ENCODE measurements around the gene MN1. TPM values are rescaled to one million over a fixed set of nuclear protein-coding genes. Genes with fewer than 3 reads are reported as not detected.

Gene MN1
- 27.9 and 32.0 TPM in 2 replicates for total RNA-seq

DNA sequence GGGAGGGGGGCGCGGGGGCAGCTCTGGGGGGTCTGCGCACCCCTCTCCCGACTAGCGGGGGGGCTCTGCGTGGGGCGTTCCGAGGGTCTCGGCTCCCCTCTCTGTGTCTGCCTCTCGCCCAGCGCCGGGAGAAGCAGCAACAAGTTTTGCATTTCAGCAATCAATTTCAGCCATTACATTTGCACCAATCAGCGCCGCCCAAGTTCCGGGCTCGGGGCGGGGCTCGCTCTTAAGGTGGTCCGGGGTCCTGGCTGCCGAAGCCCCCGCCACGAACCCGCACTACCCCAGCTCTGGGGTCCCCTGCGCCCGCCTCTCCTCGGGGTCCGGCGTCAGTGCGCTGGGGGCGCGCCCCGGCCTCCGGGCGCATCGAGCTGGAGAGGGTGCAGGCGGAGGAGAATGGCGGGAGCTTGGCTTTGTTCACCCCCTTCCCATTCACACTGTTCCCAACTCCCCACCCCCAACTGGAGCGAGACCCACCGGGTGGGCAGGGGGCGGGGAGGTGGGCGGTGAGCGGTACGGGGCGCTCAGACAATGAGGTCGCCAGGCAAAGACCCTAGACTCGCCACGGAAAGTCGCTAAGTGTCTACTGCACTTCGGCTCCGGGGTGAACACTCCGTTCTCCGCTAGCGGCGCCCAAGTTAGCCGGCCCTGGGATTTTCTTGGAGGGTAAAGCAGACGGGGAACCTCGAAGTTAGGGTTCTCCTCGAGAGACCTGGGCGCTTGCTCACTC, at the start of gene MN1:
Gene MN1, minus strand, starts transcription at position 141 of the 730 bp plus-strand sequence. CDS start 1,213 bp downstream, outside the sequence.

Other genes starting within 250 kb of the MN1 start
- gene PITPNB, start 117.5 kb upstream of the MN1 start, total RNA-seq = 23.2 and 25.6 TPM in 2 replicates